Measurements from ENCODE around the gene GIMAP4.
A peak's percentile ranks its signal among the peaks of the same experiment; 100 is the strongest.
"Not testable (repeated sequence)": the region's sequence is repeated elsewhere in the genome, so short reads cannot be mapped to it uniquely, and the experiment has no call there.

Gene GIMAP4

GRCh38 chr7:150580638-150581394 is 13.6 kb downstream of the GIMAP4 start:
- no peak for DNase-seq

- DNase-seq = no peak
These were observed 18.0 kb downstream of the GIMAP4 start for GRCh38 chr7:150585199-150585598.

- DNase-seq = peak; percentile 69 to 87 (median 79)
These were observed 19.0 kb downstream of the GIMAP4 start for GRCh38 chr7:150586068-150586784.

GRCh38 chr7:150586785-150587152 is 19.6 kb downstream of the GIMAP4 start:
- peak; percentile 51 to 88 (median 69) for DNase-seq

- no peak for DNase-seq
These were observed 20.4 kb downstream of the GIMAP4 start for GRCh38 chr7:150587551-150587950.

- DNase-seq = peak in 1 of 4 experiments; percentile 22
These were observed 27.6 kb downstream of the GIMAP4 start for GRCh38 chr7:150594805-150595204.

GRCh38 chr7:150595361-150595760 is 28.2 kb downstream of the GIMAP4 start:
- DNase-seq = no peak

GRCh38 chr7:150603600-150603999 is 36.4 kb downstream of the GIMAP4 start:
- not testable (repeated sequence) for DNase-seq

GRCh38 chr7:150610233-150610632 is 43.0 kb downstream of the GIMAP4 start:
- peak in 2 of 4 experiments; percentile 29 to 68 for DNase-seq

- no peak for DNase-seq
These were observed 45.7 kb downstream of the GIMAP4 start for GRCh38 chr7:150612925-150613324.

- no peak for DNase-seq
These were observed 46.7 kb downstream of the GIMAP4 start for GRCh38 chr7:150613880-150614279.

GRCh38 chr7:150614426-150614825 is 47.2 kb downstream of the GIMAP4 start:
- DNase-seq = not testable (repeated sequence)

- not testable (repeated sequence) for DNase-seq
These were observed 48.1 kb downstream of the GIMAP4 start for GRCh38 chr7:150615221-150615755.

- DNase-seq = no peak
These were observed 52.9 kb downstream of the GIMAP4 start for GRCh38 chr7:150620061-150620460.

- DNase-seq = no peak
These were observed 53.6 kb downstream of the GIMAP4 start for GRCh38 chr7:150620617-150621371.

GRCh38 chr7:150621376-150621775 is 54.2 kb downstream of the GIMAP4 start:
- no peak for DNase-seq

Measured in suppressor macrophage (primary cell).